Ovary (tissue), 9 donors: ENCODE measurements around the gene BUD23. TPM values are rescaled to one million over a fixed set of nuclear protein-coding genes. Genes with fewer than 3 reads are reported as not detected.

Experiments used
- DNase-seq, 5 donors: peaks; one replicate each; pipeline ENCODE4 v3.0.0-alpha.2; 2019 to 2020
- H3K27ac ChIP-seq, 2 donors: fragments of 200-600 bp; one replicate each; pipeline versions ENCODE4 v1.5.1 to v1.8.0; 2019 to 2022
- H3K27me3 ChIP-seq: fragments of 200-600 bp; one replicate; pipeline ENCODE4 v1.8.0; 2022
- H3K36me3 ChIP-seq: fragments of 200-600 bp; sonication (generic); one replicate; pipeline ENCODE4 v1.5.1; 2019
- H3K4me1 ChIP-seq: one replicate; pipeline ENCODE4 v1.8.1; 2013; ENCODE audit warnings: mild to moderate bottlenecking, moderate library complexity; ENCODE audit not compliant: insufficient read depth
- H3K4me3 ChIP-seq: fragments of 200-600 bp; sonication (generic); one replicate; pipeline ENCODE4 v1.5.1; 2017
- H3K9me3 ChIP-seq, 2 donors: fragments of 200-600 bp in 1 of 2; sonication (generic) in 1 of 2; one replicate each; pipeline versions ENCODE4 v1.5.1 to v1.8.1; 2013 to 2019; ENCODE audit warnings: mild to moderate bottlenecking in 1 of 2, moderate library complexity in 1 of 2
- EP300 ChIP-seq: sonication (generic); formaldehyde crosslinking; IDR thresholded peaks from one replicate; pipeline ENCODE4 v1.6.1; 2017; ENCODE audit warnings: antibody characterized with exemption
- POLR2A ChIP-seq: fragments of 450-650 bp; IDR thresholded peaks from one replicate; pipeline ENCODE4 v1.6.1; 2017; ENCODE audit warnings: antibody characterized with exemption, mild to moderate bottlenecking, moderate library complexity
- WGBS, 3 donors: extraction: QIAGEN DNeasy Blood & Tissue Kit in 1 of 3; methylation state at CpG; one replicate each; pipeline versions ENCODE4 v1.1.5 to v1.1.7; 2013 to 2017; 5-methylcytosine and 5-hydroxymethylcytosine counted together
- intact Hi-C, 4 donors: fragments of 100-400 bp; cut with DNase I; formaldehyde crosslinking; loops; one replicate each; pipeline versions ENCODE4 v1.11.0 to v1.15.1; 2022 to 2023
- polyA plus RNA-seq, 2 donors: library from polyadenylated mRNA; stranded (reverse); fragments of 200-250 nt in 1 of 2; fragments of 350-450 nt in 1 of 2; fragmentation: Illumina TruSeq in 1 of 2; extraction: RNeasy Lipid Tissue Mini Kit (QIAGEN cat#74804) in 1 of 2; gene quantifications; one replicate each; pipeline ENCODE4 v1.2.3, GENCODE V29; 2013 to 2014
- total RNA-seq, 7 donors: library from RNA; depleted of rRNA in 2 of 7; stranded (reverse); fragments of >200 nt in 2 of 7; fragmentation: NEBNext Ultra II Directional in 3 of 7; extraction: Animal tissue kit (Norgen Biotek cat#: 25700) in 3 of 7; gene quantifications; one replicate each; pipeline versions ENCODE4 v1.1.0 to v1.2.4, GENCODE V29; 2016 to 2023
- TF ChIP-seq, protein P1 (sequence below), 3 donors: fragments of 450-650 bp in 2 of 3; fragments of 200-600 bp in 1 of 3; IDR thresholded peaks; one replicate each; pipeline versions ENCODE4 v1.5.1 to v1.8.0; 2016 to 2022; ENCODE audit warnings: antibody characterized with exemption in 3 of 3, mild to moderate bottlenecking in 1 of 3
- donor health status: DM: no; HTN: no; CAD: no; lungs with moderate emphysema.
- donor health status: DM: no; HTN: no; CAD: no.
- donor health status: Bipolar disorder and iron deficiency.
- donor health status: DM: yes; HTN: yes; CAD: no.
- donor health status: DM: no; HTN: no; CAD: no.
- donor health status: DM: yes; HTN: yes; CAD: no.

The BUD23 gene
- total and polyA plus RNA-seq, 9 donors = 19.8 to 62.9 (median 52.3) TPM

- H3K9me3 ChIP-seq = no peaks in the 10 kb centered on the region
- no peaks in the 10 kb centered on the region for H3K36me3 ChIP-seq
- TF ChIP-seq EP300 = no peak
- TF ChIP-seq POLR2A = no peak
- TF ChIP-seq, protein P1, sequence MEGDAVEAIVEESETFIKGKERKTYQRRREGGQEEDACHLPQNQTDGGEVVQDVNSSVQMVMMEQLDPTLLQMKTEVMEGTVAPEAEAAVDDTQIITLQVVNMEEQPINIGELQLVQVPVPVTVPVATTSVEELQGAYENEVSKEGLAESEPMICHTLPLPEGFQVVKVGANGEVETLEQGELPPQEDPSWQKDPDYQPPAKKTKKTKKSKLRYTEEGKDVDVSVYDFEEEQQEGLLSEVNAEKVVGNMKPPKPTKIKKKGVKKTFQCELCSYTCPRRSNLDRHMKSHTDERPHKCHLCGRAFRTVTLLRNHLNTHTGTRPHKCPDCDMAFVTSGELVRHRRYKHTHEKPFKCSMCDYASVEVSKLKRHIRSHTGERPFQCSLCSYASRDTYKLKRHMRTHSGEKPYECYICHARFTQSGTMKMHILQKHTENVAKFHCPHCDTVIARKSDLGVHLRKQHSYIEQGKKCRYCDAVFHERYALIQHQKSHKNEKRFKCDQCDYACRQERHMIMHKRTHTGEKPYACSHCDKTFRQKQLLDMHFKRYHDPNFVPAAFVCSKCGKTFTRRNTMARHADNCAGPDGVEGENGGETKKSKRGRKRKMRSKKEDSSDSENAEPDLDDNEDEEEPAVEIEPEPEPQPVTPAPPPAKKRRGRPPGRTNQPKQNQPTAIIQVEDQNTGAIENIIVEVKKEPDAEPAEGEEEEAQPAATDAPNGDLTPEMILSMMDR (IDR thresholded peaks at IDR 0.05) = no peak
- H3K4me1 ChIP-seq = peaks cover 13% of the 10 kb centered on the region
- H3K4me3 ChIP-seq = no peak overlapping the region
- WGBS, 3 donors = 80 to 86% (median 84%) methylated on average over 6 of the region's 6 CpGs
- no peaks in the 10 kb centered on the region for H3K27me3 ChIP-seq
- H3K27ac ChIP-seq = no peak overlapping the region
- intact Hi-C loops = loop anchor here in 1 of 4 donors (10.0 kb wide), 1 partner anchor 816 kb away; no protein-coding TSS in a partner anchor
- DNase-seq = peak in 1 of 5 donors; percentile 13
Observed at GRCh38 chr7:73678862-73679261, 4.5 kb upstream of the BUD23 start.

DNA sequence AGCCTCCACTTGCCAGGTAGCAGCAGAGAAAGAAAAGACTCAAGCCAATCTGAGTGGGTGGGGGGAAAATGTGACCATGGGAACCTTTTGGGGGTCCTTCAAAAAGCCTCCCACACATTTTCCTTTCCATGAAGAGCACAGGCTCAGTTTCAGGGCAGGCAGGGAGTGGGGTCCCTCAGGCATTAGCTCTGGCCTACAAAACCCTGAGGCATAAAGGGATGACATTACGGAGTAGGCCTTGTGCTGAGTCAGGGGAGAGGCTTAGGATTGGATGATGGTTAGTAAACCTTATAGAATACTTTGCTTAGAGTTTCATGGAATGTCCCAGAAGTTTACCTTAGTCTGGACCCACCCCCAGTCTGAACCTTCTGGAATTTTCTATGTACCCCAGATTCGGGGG lies 3.7 kb upstream of the BUD23 start:
- TF ChIP-seq POLR2A (no peak), EP300 (no peak)
- TF ChIP-seq, protein P1 (IDR thresholded peaks at IDR 0.05) = no peak
- intact Hi-C loops = loop anchor here in 2 of 4 donors (10.0 kb wide), 2 partner anchors 575 to 815 kb away; partner anchors contain the start of gene RFC2 (in 1 of the 2)
- Histone ChIP-seq H3K4me1 (peaks cover 17% of the 10 kb centered on the region), H3K36me3 (no peaks in the 10 kb centered on the region), H3K27me3 (no peaks in the 10 kb centered on the region), H3K27ac (no peak overlapping the region), H3K9me3 (no peaks in the 10 kb centered on the region), H3K4me3 (no peak overlapping the region)
- WGBS, 3 donors = 88 to 92% (median 90%) methylated on average over 2 of the region's 2 CpGs
- no peak for DNase-seq

- Histone ChIP-seq H3K4me3 (no peak overlapping the region), H3K27me3 (no peaks in the 10 kb centered on the region), H3K36me3 (no peaks in the 10 kb centered on the region), H3K4me1 (peaks cover 17% of the 10 kb centered on the region), H3K9me3 (no peaks in the 10 kb centered on the region), H3K27ac (no peak overlapping the region)
- intact Hi-C loops = loop anchor here in 1 of 4 donors (10.0 kb wide), 1 partner anchor 574 kb away; the partner anchor contains the start of gene RFC2
- 80 to 87% (median 84%) methylated on average over 7 of the region's 7 CpGs for WGBS, 3 donors
- DNase-seq = no peak
- no peak for TF ChIP-seq EP300
Observed at GRCh38 chr7:73680501-73680900, 2.9 kb upstream of the BUD23 start.

- intact Hi-C loops = loop anchor here in 1 of 4 donors (10.0 kb wide), 1 partner anchor 574 kb away; the partner anchor contains the start of gene RFC2
- peaks cover 17% of the 10 kb centered on the region for H3K4me1 ChIP-seq
- WGBS, 3 donors = 77 to 80% (median 78%) methylated on average over 8 of the region's 8 CpGs
- H3K4me3 ChIP-seq = no peak overlapping the region
- H3K36me3 ChIP-seq = no peaks in the 10 kb centered on the region
- no peak for DNase-seq
- TF ChIP-seq, protein P1 (IDR thresholded peaks at IDR 0.05) = no peak
- TF ChIP-seq POLR2A (no peak), EP300 (no peak)
- H3K27me3 ChIP-seq = no peaks in the 10 kb centered on the region
- no peaks in the 10 kb centered on the region for H3K9me3 ChIP-seq
- H3K27ac ChIP-seq = no peak overlapping the region
Observed at GRCh38 chr7:73681031-73681430, 2.4 kb upstream of the BUD23 start.

GRCh38 chr7:73682745-73683055 lies 697 bp upstream of the BUD23 start:
- Histone ChIP-seq H3K27ac (peak overlapping the region; percentile 6 to 72), H3K27me3 (no peaks in the 10 kb centered on the region), H3K9me3 (no peaks in the 10 kb centered on the region), H3K4me3 (peak overlapping the region; percentile 89), H3K4me1 (peaks cover 17% of the 10 kb centered on the region), H3K36me3 (no peaks in the 10 kb centered on the region)
- intact Hi-C loops = loop anchor here in 1 of 4 donors (10.0 kb wide), 1 partner anchor 572 kb away; the partner anchor contains the start of gene RFC2
- TF ChIP-seq POLR2A = no peak
- TF ChIP-seq, protein P1 (IDR thresholded peaks at IDR 0.05) = no peak
- TF ChIP-seq EP300 = no peak
- DNase-seq = no peak
- 0 to 1% (median 0%) methylated on average over 23 to 33 of the region's 33 CpGs for WGBS, 3 donors
